ENCODE measurements around the gene TNFRSF25. TPM values are rescaled to one million over a fixed set of nuclear protein-coding genes. Genes with fewer than 3 reads are reported as not detected.

Gene TNFRSF25
- total RNA-seq, 5 donors from 2014 or later (not counting 1 experiment from before 2014, with no cell fraction given), result 215 to 580 (median 446) TPM

GRCh38 chr1:6497867-6498575 lies 32.0 kb upstream of the TNFRSF25 start:
- no peaks in the 10 kb centered on the region for H3K9me3 Mint-ChIP-seq
- no peak overlapping the region for H3K27ac ChIP-seq (ENCODE audit: low read length)
- no peaks in the 10 kb centered on the region for H3K36me3 ChIP-seq (ENCODE audit: control insufficient read depth in 2 of 2, extremely low read depth in 1 of 2, insufficient read depth in 1 of 2, low read length in 1 of 2)
- WGBS (ENCODE audit: insufficient coverage), result 65% methylated on average over 12 of the region's 20 CpGs
- peaks cover 0 to 2% of the 10 kb centered on the region in 2 donors for H3K27me3 Mint-ChIP-seq
- peaks cover 0 to 37% of the 10 kb centered on the region in 2 experiments for H3K27me3 ChIP-seq (replicated peaks in 1 of 2; ENCODE audit: control insufficient read depth in 2 of 2, extremely low read depth in 1 of 2, insufficient read depth in 2 of 2, low read length in 1 of 2)
- peak overlapping the region; percentile 66 to 69 for H3K4me3 ChIP-seq (ENCODE audit: control insufficient read depth in 1 of 2, extremely low read depth in 1 of 2, low read length in 1 of 2)
- CTCF ChIA-PET, result interaction anchor here in 1 of 2 donors (0.6 kb wide), 1 partner anchor 40 kb away, joined by 3 read pairs; no protein-coding TSS in a partner anchor
- H3K9me3 ChIP-seq, result no peaks in the 10 kb centered on the region
- ATAC-seq (replicated peaks in 1 of 4) (no peak), DNase-seq (no peak)
- peaks cover 2 to 38% of the 10 kb centered on the region in 2 experiments for H3K4me1 ChIP-seq (ENCODE audit: control insufficient read depth in 1 of 2, extremely low read depth in 1 of 2, insufficient read depth in 2 of 2, low read length in 2 of 2)
- peaks cover 18 to 29% (median 20%) of the 10 kb centered on the region in 3 donors for H3K4me1 Mint-ChIP-seq
- peak overlapping the region; percentile 71 to 79 (median 76) for H3K4me3 Mint-ChIP-seq
- H3K27ac Mint-ChIP-seq, result peak overlapping the region in 1 of 2 donors; percentile 39
- H3K36me3 Mint-ChIP-seq, result no peaks in the 10 kb centered on the region
- POLR2A ChIA-PET, result no interaction called here

DNA sequence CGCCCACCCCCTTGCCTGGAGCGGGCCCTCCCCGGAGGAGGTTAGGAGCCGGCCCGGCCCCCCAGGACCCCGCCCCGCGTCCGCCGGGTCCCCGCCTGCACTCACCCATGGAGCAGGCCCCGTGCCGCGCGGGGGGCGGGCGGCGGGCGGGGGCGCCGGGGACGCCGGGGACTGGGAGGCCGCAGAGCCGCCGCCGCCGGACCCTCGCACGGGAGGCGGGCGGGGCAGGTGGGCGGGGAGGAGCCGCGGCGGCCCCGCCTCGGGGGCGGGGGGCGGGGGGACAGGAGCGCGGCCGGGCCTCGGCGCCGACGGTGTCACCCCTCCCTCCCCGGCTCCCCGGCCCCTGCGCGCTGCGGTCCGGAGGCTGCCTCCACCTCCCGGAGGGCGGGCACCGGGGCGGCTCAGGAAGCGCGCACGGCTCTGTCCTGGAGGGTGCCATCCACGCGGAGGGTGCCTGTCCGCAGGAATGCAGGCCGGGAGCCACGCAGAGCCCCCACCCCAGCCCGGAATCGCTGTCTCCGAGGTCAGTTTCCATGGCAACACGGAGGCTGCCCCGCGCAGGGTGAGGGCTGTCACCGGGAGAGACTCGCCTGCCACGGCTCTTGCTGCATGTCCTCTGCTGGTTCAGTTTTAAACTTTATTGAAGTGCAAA lies 31.4 kb upstream of the TNFRSF25 start:
- WGBS (ENCODE audit: insufficient coverage), result under 1% methylated on average over 60 of the region's 74 CpGs
- Histone ChIP-seq H3K4me3 (ENCODE audit: control insufficient read depth in 1 of 2, extremely low read depth in 1 of 2, low read length in 1 of 2) (peak overlapping the region; percentile 66 to 69), H3K9me3 (no peaks in the 10 kb centered on the region), H3K36me3 (ENCODE audit: control insufficient read depth in 2 of 2, extremely low read depth in 1 of 2, insufficient read depth in 1 of 2, low read length in 1 of 2) (no peaks in the 10 kb centered on the region), H3K4me1 (ENCODE audit: control insufficient read depth in 1 of 2, extremely low read depth in 1 of 2, insufficient read depth in 2 of 2, low read length in 2 of 2) (peaks cover 2 to 44% of the 10 kb centered on the region in 2 experiments), H3K27me3 (replicated peaks in 1 of 2; ENCODE audit: control insufficient read depth in 2 of 2, extremely low read depth in 1 of 2, insufficient read depth in 2 of 2, low read length in 1 of 2) (peaks cover 0 to 32% of the 10 kb centered on the region in 2 experiments), H3K27ac (ENCODE audit: low read length) (no peak overlapping the region)
- POLR2A ChIA-PET, result no interaction called here
- peaks cover 0 to 2% of the 10 kb centered on the region in 2 donors for H3K27me3 Mint-ChIP-seq
- peaks cover 18 to 32% (median 22%) of the 10 kb centered on the region in 3 donors for H3K4me1 Mint-ChIP-seq
- CTCF ChIA-PET, result no interaction called here
- no peaks in the 10 kb centered on the region for H3K36me3 Mint-ChIP-seq
- H3K4me3 Mint-ChIP-seq, result peak overlapping the region; percentile 71 to 79 (median 76)
- no peak overlapping the region for H3K27ac Mint-ChIP-seq
- peak in 31 of 35 experiments; percentile 14 to 70 (median 38) for DNase-seq
- ATAC-seq (replicated peaks in 1 of 4), result peak; percentile 68 to 80 (median 74)
- no peaks in the 10 kb centered on the region for H3K9me3 Mint-ChIP-seq

- Histone ChIP-seq H3K4me3 (ENCODE audit: control insufficient read depth in 1 of 2, extremely low read depth in 1 of 2, low read length in 1 of 2) (peak overlapping the region in 1 of 2 donors; percentile 23), H3K9me3 (no peaks in the 10 kb centered on the region), H3K27me3 (replicated peaks in 1 of 2; ENCODE audit: control insufficient read depth in 2 of 2, extremely low read depth in 1 of 2, insufficient read depth in 2 of 2, low read length in 1 of 2) (peaks cover 0 to 28% of the 10 kb centered on the region in 2 experiments), H3K4me1 (ENCODE audit: control insufficient read depth in 1 of 2, extremely low read depth in 1 of 2, insufficient read depth in 2 of 2, low read length in 2 of 2) (peaks cover 2 to 47% of the 10 kb centered on the region in 2 experiments), H3K36me3 (ENCODE audit: control insufficient read depth in 2 of 2, extremely low read depth in 1 of 2, insufficient read depth in 1 of 2, low read length in 1 of 2) (no peaks in the 10 kb centered on the region), H3K27ac (ENCODE audit: low read length) (peak overlapping the region; percentile 49)
- H3K4me1 Mint-ChIP-seq, result peaks cover 19 to 36% (median 23%) of the 10 kb centered on the region in 3 donors
- DNase-seq (no peak), ATAC-seq (replicated peaks in 1 of 4) (no peak)
- ChIA-PET CTCF (no interaction called here), POLR2A (no interaction called here)
- H3K27me3 Mint-ChIP-seq, result peaks cover 0 to 2% of the 10 kb centered on the region in 2 donors
- 10% methylated on average over 15 of the region's 21 CpGs for WGBS (ENCODE audit: insufficient coverage)
- peak overlapping the region; percentile 56 to 66 (median 59) for H3K4me3 Mint-ChIP-seq
- peak overlapping the region in 1 of 2 donors; percentile 28 for H3K27ac Mint-ChIP-seq
- no peaks in the 10 kb centered on the region for H3K36me3 Mint-ChIP-seq
- no peaks in the 10 kb centered on the region for H3K9me3 Mint-ChIP-seq
These were observed 30.9 kb upstream of the TNFRSF25 start for GRCh38 chr1:6496890-6497214.

- H3K27ac ChIP-seq (ENCODE audit: low read length), result peak overlapping the region; percentile 49
- peak overlapping the region; percentile 28 to 66 for H3K27ac Mint-ChIP-seq
- H3K36me3 Mint-ChIP-seq, result no peaks in the 10 kb centered on the region
These were observed 30.4 kb upstream of the TNFRSF25 start for GRCh38 chr1:6496365-6496721.

DNA sequence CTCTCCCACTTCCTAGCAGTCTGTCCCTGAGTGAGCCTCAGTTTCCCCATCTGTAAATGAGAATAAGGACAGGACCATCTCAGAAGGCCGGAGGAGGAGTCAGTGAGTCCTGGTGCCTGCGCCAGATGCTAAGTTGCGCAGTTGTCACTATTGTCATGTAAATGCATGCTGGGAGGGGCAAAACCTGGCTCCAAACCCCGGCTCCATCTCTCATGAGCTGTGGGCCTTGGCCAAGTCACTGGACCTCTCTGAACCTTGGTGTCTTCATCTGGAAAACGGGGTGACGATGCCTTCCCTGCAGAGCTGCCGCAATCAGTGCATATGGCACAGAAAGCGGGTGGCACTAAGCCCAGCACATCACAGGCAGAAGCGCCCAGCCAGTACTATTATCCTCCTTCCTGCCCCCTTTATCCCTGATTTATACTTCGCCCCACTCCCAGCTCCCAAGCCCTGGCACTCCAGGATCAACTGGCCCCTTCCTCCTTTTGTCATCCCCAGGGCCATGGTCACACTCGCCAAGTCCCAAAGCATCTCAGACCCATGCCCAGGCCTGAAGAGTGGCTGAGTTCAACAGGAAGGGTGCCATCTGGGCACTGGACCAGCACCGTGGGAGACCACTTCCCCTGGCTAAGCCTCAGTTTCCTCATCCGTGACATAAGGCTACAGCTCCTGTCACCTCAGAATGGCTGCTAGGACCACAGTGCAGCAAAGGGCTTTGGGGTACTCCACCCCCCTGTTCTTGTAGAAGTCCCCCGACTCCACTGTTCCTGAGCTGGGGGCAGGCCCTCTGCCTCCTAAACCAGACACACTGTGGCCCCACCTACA lies 29.8 kb upstream of the TNFRSF25 start:
- DNase-seq, result no peak
- H3K36me3 Mint-ChIP-seq, result no peaks in the 10 kb centered on the region
- H3K27me3 ChIP-seq (replicated peaks in 1 of 2; ENCODE audit: control insufficient read depth in 2 of 2, extremely low read depth in 1 of 2, insufficient read depth in 2 of 2, low read length in 1 of 2), result peaks cover 0 to 26% of the 10 kb centered on the region in 2 experiments
- H3K4me3 ChIP-seq (ENCODE audit: control insufficient read depth in 1 of 2, extremely low read depth in 1 of 2, low read length in 1 of 2), result no peak overlapping the region
- H3K4me1 ChIP-seq (ENCODE audit: control insufficient read depth in 1 of 2, extremely low read depth in 1 of 2, insufficient read depth in 2 of 2, low read length in 2 of 2), result peaks cover 2 to 58% of the 10 kb centered on the region in 2 experiments
- peak overlapping the region; percentile 22 to 66 for H3K27ac Mint-ChIP-seq
- peak overlapping the region; percentile 56 to 66 (median 59) for H3K4me3 Mint-ChIP-seq
- no peaks in the 10 kb centered on the region for H3K27me3 Mint-ChIP-seq
- H3K9me3 ChIP-seq, result no peaks in the 10 kb centered on the region
- 86% methylated on average over 13 of the region's 14 CpGs for whole genome bisulfite sequencing (ENCODE audit: insufficient coverage)
- H3K4me1 Mint-ChIP-seq, result peaks cover 29 to 45% (median 33%) of the 10 kb centered on the region in 3 donors
- CTCF ChIA-PET, result no interaction called here
- no peaks in the 10 kb centered on the region for H3K36me3 ChIP-seq (ENCODE audit: control insufficient read depth in 2 of 2, extremely low read depth in 1 of 2, insufficient read depth in 1 of 2, low read length in 1 of 2)
- H3K9me3 Mint-ChIP-seq, result no peaks in the 10 kb centered on the region
- no peak for ATAC-seq (replicated peaks in 1 of 4)
- no peak overlapping the region for H3K27ac ChIP-seq (ENCODE audit: low read length)
- POLR2A ChIA-PET, result no interaction called here

More at GRCh38 chr1:6496365-6496721, 30.4 kb upstream of the TNFRSF25 start:
- Mint-ChIP-seq H3K4me1 (peaks cover 24 to 41% (median 28%) of the 10 kb centered on the region in 3 donors), H3K4me3 (peak overlapping the region; percentile 56 to 66 (median 59)), H3K27me3 (peaks cover 0 to 2% of the 10 kb centered on the region in 2 donors), H3K9me3 (no peaks in the 10 kb centered on the region)
- Histone ChIP-seq H3K4me3 (ENCODE audit: control insufficient read depth in 1 of 2, extremely low read depth in 1 of 2, low read length in 1 of 2) (no peak overlapping the region), H3K36me3 (ENCODE audit: control insufficient read depth in 2 of 2, extremely low read depth in 1 of 2, insufficient read depth in 1 of 2, low read length in 1 of 2) (no peaks in the 10 kb centered on the region), H3K9me3 (no peaks in the 10 kb centered on the region), H3K4me1 (ENCODE audit: control insufficient read depth in 1 of 2, extremely low read depth in 1 of 2, insufficient read depth in 2 of 2, low read length in 2 of 2) (peaks cover 2 to 52% of the 10 kb centered on the region in 2 experiments), H3K27me3 (replicated peaks in 1 of 2; ENCODE audit: control insufficient read depth in 2 of 2, extremely low read depth in 1 of 2, insufficient read depth in 2 of 2, low read length in 1 of 2) (peaks cover 0 to 27% of the 10 kb centered on the region in 2 experiments)
- no peak for DNase-seq
- no peak for ATAC-seq (replicated peaks in 1 of 4)
- POLR2A ChIA-PET, result no interaction called here
- CTCF ChIA-PET, result no interaction called here
- 46% methylated on average over 2 of the region's 13 CpGs for WGBS (ENCODE audit: insufficient coverage)

GRCh38 chr1:6495041-6495441 lies 29.1 kb upstream of the TNFRSF25 start:
- Histone ChIP-seq H3K4me1 (ENCODE audit: control insufficient read depth in 1 of 2, extremely low read depth in 1 of 2, insufficient read depth in 2 of 2, low read length in 2 of 2) (peaks cover 2 to 65% of the 10 kb centered on the region in 2 experiments), H3K27ac (ENCODE audit: low read length) (no peak overlapping the region), H3K4me3 (ENCODE audit: control insufficient read depth in 1 of 2, extremely low read depth in 1 of 2, low read length in 1 of 2) (no peak overlapping the region), H3K36me3 (ENCODE audit: control insufficient read depth in 2 of 2, extremely low read depth in 1 of 2, insufficient read depth in 1 of 2, low read length in 1 of 2) (no peaks in the 10 kb centered on the region), H3K27me3 (replicated peaks in 1 of 2; ENCODE audit: control insufficient read depth in 2 of 2, extremely low read depth in 1 of 2, insufficient read depth in 2 of 2, low read length in 1 of 2) (peaks cover 0 to 27% of the 10 kb centered on the region in 2 experiments), H3K9me3 (no peaks in the 10 kb centered on the region)
- 49% methylated on average over 4 of the region's 13 CpGs for WGBS (ENCODE audit: insufficient coverage)
- DNase-seq (peak in 10 of 35 experiments; percentile 23 to 41 (median 28)), ATAC-seq (replicated peaks in 1 of 4) (peak in 1 of 4 experiments; percentile 24)
- Mint-ChIP-seq H3K4me1 (peaks cover 29 to 45% (median 33%) of the 10 kb centered on the region in 3 donors), H3K36me3 (no peaks in the 10 kb centered on the region), H3K27me3 (no peaks in the 10 kb centered on the region), H3K27ac (peak overlapping the region in 1 of 2 donors; percentile 31), H3K9me3 (no peaks in the 10 kb centered on the region), H3K4me3 (no peak overlapping the region)
- POLR2A ChIA-PET, result interaction anchor here in 1 of 2 donors (0.6 kb wide), 1 partner anchor 67 kb away, joined by 3 read pairs; no protein-coding TSS in a partner anchor
- CTCF ChIA-PET, result no interaction called here
